SK-N-SH (cell line): Measurements from ENCODE around the gene AMMECR1L.

ENCODE experiments used
- CHD2 ChIP-seq: fragments of 150-350 bp; IDR thresholded peaks from 2 replicates; pipeline ENCODE4 v1.6.1; 2018; ENCODE audit warnings: low read length; ENCODE audit not compliant: partially characterized antibody
- CTCF ChIP-seq: fragments of 200-600 bp; sonication (generic); IDR thresholded peaks from 2 replicates; pipeline ENCODE4 v1.6.1; 2017; ENCODE audit warnings: antibody characterized with exemption, mild to moderate bottlenecking, moderate library complexity
- FOSL2 ChIP-seq: IDR thresholded peaks from 2 replicates; pipeline ENCODE4 v1.4.0; 2012; ENCODE audit warnings: low read depth, mild to moderate bottlenecking, moderate library complexity, borderline replicate concordance
- GABPA ChIP-seq: IDR thresholded peaks from 2 replicates; pipeline ENCODE4 v1.4.0; 2012; ENCODE audit warnings: low read depth, mild to moderate bottlenecking
- PBX3 ChIP-seq: IDR thresholded peaks from 2 replicates; pipeline ENCODE4; 2012
- POLR2AphosphoS5 ChIP-seq: IDR thresholded peaks from 2 replicates; pipeline ENCODE4 v1.6.1; 2012; ENCODE audit warnings: low read depth, low read length
- RAD21 ChIP-seq: IDR thresholded peaks from 2 replicates; pipeline ENCODE4 v1.6.1; 2012; ENCODE audit warnings: mild to moderate bottlenecking, low read length
- RFX5 ChIP-seq: IDR thresholded peaks from 2 replicates; pipeline ENCODE4 v1.6.1; 2012; ENCODE audit warnings: mild to moderate bottlenecking, improper control_type of control experiment, low read length
- TAF1 ChIP-seq: IDR thresholded peaks from 2 replicates; pipeline ENCODE4 v1.6.1; 2012; ENCODE audit warnings: low read depth, mild to moderate bottlenecking, low read length, moderate library complexity, borderline replicate concordance

- TF ChIP-seq POLR2AphosphoS5 (no peak), CTCF (no peak), TAF1 (no peak), CHD2 (no peak), FOSL2 (no peak), RFX5 (no peak), GABPA (no peak), RAD21 (no peak), PBX3 (no peak)
Measured at GRCh38 chr2:127872354-127872753, 13.4 kb downstream of the AMMECR1L start.
